Stomach (tissue), 9 donors: ENCODE results near the gene CCDC91. TPM values are rescaled to one million over a fixed set of nuclear protein-coding genes. Genes with fewer than 3 reads are reported as not detected.

Experiments
- DNase-seq, 2 donors: peaks; one replicate each; pipeline versions ENCODE4 v3.0.0 to v3.0.0-alpha.2; 2013 to 2019
- H3K27ac ChIP-seq, 5 donors: fragments of 200-600 bp in 4 of 5; sonication (generic) in 4 of 5; one replicate each; pipeline ENCODE4 v1.5.1; 2013 to 2019; ENCODE audit warnings: mild to moderate bottlenecking in 1 of 5, moderate library complexity in 1 of 5
- H3K27me3 ChIP-seq, 3 donors: fragments of 200-600 bp; sonication (generic); one replicate each; pipeline ENCODE4 v1.5.1; 2017 to 2019; ENCODE audit warnings: mixed run types in 1 of 3
- H3K36me3 ChIP-seq, 4 donors: fragments of 200-600 bp; sonication (generic); 1 replicate in 3 of 4; 2 replicates in 1 of 4; pipeline ENCODE4 v1.5.1; 2016 to 2019
- H3K4me1 ChIP-seq, 4 donors: fragments of 200-600 bp; sonication (generic); one replicate each; pipeline ENCODE4 v1.5.1; 2016 to 2019
- H3K4me3 ChIP-seq, 4 donors: fragments of 200-600 bp; sonication (generic) in 3 of 4; one replicate each; pipeline ENCODE4 v1.5.1; 2016 to 2019; ENCODE audit warnings: mild to moderate bottlenecking in 1 of 4
- H3K9me3 ChIP-seq, 4 donors: fragments of 200-600 bp; sonication (generic); one replicate each; pipeline ENCODE4 v1.5.1; 2016 to 2019
- EP300 ChIP-seq: sonication (generic); formaldehyde crosslinking; IDR thresholded peaks from one replicate; pipeline ENCODE4 v1.6.1; 2017; ENCODE audit warnings: antibody characterized with exemption
- POLR2A ChIP-seq, 4 donors: fragments of 450-650 bp; IDR thresholded peaks; one replicate each; pipeline ENCODE4 v1.6.1; 2016; ENCODE audit warnings: antibody characterized with exemption in 4 of 4, control low read depth in 2 of 4, mild to moderate bottlenecking in 1 of 4, moderate library complexity in 1 of 4
- POLR2AphosphoS5 ChIP-seq, 3 donors: sonication (generic); formaldehyde crosslinking; IDR thresholded peaks; one replicate each; pipeline ENCODE4 v1.6.1; 2016; ENCODE audit warnings: antibody characterized with exemption in 3 of 3
- WGBS, 5 donors: extraction: QIAGEN DNeasy Blood & Tissue Kit in 3 of 5; methylation state at CpG; one replicate each; pipeline versions ENCODE4 v1.1.5 to v1.1.7; 2013 to 2018; 5-methylcytosine and 5-hydroxymethylcytosine counted together
- intact Hi-C: fragments of 100-400 bp; cut with DNase I; formaldehyde crosslinking; loops from one replicate; pipeline ENCODE4 v1.15.1; 2023; ENCODE audit warnings: low total_unique reads
- polyA plus RNA-seq, 3 donors: library from polyadenylated mRNA; stranded (reverse); fragments of 200-250 nt; gene quantifications; one replicate each; pipeline ENCODE4 v1.2.3, GENCODE V29; 2013
- total RNA-seq, 5 donors: library from RNA; depleted of rRNA; stranded (reverse); fragments of >200 nt; gene quantifications; one replicate each; pipeline versions ENCODE4 v1.1.0 to v1.2.3, GENCODE V29; 2014 to 2016
- TF ChIP-seq, protein P1 (sequence below), 7 experiments: fragments of 450-650 bp in 4 of 7; fragments of 200-600 bp in 3 of 7; sonication (generic) in 3 of 7; IDR thresholded peaks; one replicate each; pipeline ENCODE4 v1.5.1; 2016 to 2019; ENCODE audit warnings: antibody characterized with exemption in 7 of 7, control low read depth in 2 of 7, mild to moderate bottlenecking in 1 of 7
- donor health status: healthy with polysubstance abuse.
- donor health status: Bipolar disorder and iron deficiency.
- donor health status: healthy.

Gene CCDC91
- total and polyA plus RNA-seq, 8 donors, result 9.9 to 69.6 (median 34.4) TPM

DNA sequence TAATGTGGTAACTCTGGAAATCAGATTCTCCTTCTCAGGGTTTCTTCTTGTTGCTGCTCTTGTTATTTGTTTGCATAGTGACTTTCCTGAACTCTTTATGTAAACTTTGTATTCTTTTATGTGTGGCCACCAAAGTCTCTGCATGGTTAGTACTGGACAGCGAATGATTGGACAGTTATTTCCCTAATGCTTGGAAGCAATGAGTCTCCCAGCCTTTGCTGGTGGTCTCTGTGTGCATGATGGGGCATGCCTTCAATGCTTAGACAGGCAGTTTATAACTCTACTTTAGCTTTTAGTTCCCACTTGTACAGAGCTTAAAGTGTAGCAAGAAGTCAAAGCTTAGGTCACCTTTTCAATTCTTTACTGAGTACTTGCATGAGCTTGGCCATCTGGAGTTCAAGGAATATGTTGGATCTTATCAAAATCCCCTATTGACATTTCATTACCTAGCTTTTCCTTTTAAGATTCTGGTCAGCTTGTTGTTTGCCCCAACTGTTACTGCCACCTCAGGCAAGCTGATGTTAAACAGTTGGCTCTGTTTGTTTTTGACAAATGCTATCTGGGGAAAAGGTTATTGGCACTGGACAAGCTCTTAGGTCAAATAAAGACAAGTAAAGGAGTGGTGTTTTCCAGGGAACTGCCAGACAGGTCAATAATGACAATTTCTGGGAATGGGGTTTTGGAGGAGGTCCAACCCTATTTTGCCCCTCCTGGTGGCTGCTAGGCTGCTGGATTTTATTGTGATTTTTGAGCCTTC, 12.3 kb downstream of the CCDC91 start:
- H3K27me3 ChIP-seq, result no peaks in the 10 kb centered on the region
- peaks cover 0 to 54% (median 18%) of the 10 kb centered on the region in 4 donors for H3K4me1 ChIP-seq
- intact Hi-C loops, result no loop called here
- WGBS, 5 donors, result 38 to 68% (median 41%) methylated on average over 1 of the region's 1 CpG
- no peaks in the 10 kb centered on the region for H3K9me3 ChIP-seq
- no peaks in the 10 kb centered on the region for H3K36me3 ChIP-seq
- TF ChIP-seq POLR2A (IDR thresholded peaks at IDR 0.05) (no peak), POLR2AphosphoS5 (IDR thresholded peaks at IDR 0.05) (peak; percentile 18 to 83 (median 66))
- DNase-seq, result peak; percentile 35 to 67
- no peak overlapping the region for H3K4me3 ChIP-seq
- H3K27ac ChIP-seq, result peak overlapping the region; percentile 56 to 94 (median 66)

DNA sequence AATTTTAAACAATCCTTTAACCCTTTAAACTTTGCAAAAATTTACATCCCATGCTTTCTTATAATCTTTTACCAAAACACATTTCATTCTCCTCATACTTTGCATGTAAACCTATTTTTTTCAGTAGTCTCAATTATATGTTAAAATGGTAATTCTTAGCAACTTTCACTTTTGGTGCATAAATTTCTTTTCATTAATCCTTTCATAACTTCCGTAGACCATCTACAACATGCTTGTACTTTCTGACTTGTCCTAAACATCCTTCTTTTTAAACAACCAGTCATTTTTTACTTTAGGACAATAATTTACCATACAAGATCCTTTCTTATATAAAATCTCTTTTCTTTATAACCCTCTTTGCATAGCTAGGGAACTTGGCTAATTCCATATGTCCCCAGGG, 19.5 kb downstream of the CCDC91 start:
- H3K36me3 ChIP-seq, result no peaks in the 10 kb centered on the region
- WGBS, 5 donors, result 47 to 96% (median 89%) methylated on average over 1 of the region's 1 CpG
- H3K27ac ChIP-seq, result no peak overlapping the region
- H3K27me3 ChIP-seq, result no peaks in the 10 kb centered on the region
- no peak for DNase-seq
- no peak for TF ChIP-seq EP300
- TF ChIP-seq POLR2A (IDR thresholded peaks at IDR 0.05), result no peak
- TF ChIP-seq, protein P1, sequence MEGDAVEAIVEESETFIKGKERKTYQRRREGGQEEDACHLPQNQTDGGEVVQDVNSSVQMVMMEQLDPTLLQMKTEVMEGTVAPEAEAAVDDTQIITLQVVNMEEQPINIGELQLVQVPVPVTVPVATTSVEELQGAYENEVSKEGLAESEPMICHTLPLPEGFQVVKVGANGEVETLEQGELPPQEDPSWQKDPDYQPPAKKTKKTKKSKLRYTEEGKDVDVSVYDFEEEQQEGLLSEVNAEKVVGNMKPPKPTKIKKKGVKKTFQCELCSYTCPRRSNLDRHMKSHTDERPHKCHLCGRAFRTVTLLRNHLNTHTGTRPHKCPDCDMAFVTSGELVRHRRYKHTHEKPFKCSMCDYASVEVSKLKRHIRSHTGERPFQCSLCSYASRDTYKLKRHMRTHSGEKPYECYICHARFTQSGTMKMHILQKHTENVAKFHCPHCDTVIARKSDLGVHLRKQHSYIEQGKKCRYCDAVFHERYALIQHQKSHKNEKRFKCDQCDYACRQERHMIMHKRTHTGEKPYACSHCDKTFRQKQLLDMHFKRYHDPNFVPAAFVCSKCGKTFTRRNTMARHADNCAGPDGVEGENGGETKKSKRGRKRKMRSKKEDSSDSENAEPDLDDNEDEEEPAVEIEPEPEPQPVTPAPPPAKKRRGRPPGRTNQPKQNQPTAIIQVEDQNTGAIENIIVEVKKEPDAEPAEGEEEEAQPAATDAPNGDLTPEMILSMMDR (IDR thresholded peaks at IDR 0.05), result no peak
- TF ChIP-seq POLR2AphosphoS5 (IDR thresholded peaks at IDR 0.05), result no peak
- H3K4me3 ChIP-seq, result no peak overlapping the region
- peaks cover 0 to 29% (median 6%) of the 10 kb centered on the region in 4 donors for H3K4me1 ChIP-seq
- peaks cover 0 to 3% (median 0%) of the 10 kb centered on the region in 4 donors for H3K9me3 ChIP-seq
- intact Hi-C loops, result no loop called here

DNA sequence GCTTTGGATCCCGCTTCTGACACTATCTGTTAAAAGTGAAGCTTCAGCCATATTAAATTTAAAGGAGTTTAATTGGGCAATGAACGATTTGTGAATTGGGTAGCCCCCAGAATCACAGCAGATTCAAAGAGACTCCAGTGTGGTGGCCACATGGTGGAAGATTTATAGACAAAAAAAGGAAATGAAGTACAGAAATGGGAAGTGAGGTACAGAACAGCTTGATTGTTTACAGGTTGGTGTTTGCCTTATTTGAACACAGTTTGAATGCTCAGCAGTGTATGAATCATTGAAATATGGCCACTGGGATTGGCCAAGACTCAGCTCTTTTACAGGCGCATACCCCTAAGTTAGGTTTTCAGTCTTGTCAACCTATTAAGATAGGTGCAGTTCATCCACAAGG, 21.9 kb downstream of the CCDC91 start:
- H3K4me3 ChIP-seq, result no peak overlapping the region
- no peak for TF ChIP-seq POLR2A (IDR thresholded peaks at IDR 0.05)
- TF ChIP-seq, protein P1 (IDR thresholded peaks at IDR 0.05), result no peak
- TF ChIP-seq POLR2AphosphoS5 (IDR thresholded peaks at IDR 0.05), result no peak
- TF ChIP-seq EP300, result no peak
- no peaks in the 10 kb centered on the region for H3K36me3 ChIP-seq
- no peak for DNase-seq
- no peaks in the 10 kb centered on the region for H3K27me3 ChIP-seq
- H3K9me3 ChIP-seq, result peaks cover 0 to 3% (median 0%) of the 10 kb centered on the region in 4 donors
- intact Hi-C loops, result no loop called here
- peaks cover 0 to 6% (median 0%) of the 10 kb centered on the region in 4 donors for H3K4me1 ChIP-seq
- H3K27ac ChIP-seq, result no peak overlapping the region
- WGBS, 5 donors, result 95 to 99% (median 97%) methylated on average over 3 of the region's 3 CpGs

DNA sequence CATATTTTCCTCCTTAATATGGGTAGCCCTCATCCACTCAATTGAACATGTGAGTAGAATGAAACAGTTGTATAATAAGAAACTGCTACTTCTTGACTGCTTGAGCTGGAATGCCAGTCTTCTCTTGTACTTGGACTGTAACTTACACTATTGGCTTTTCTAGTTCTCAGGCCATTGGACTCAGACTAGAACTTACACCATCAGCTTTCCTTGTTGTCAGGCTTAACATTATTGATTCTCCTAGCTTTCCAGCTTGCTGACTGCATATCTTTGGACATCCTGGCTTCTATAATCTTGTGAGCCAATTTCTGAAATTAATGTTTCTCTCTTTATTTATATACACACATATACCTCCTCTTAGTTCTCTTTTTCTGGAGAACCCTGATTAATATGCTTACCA, 24.8 kb downstream of the CCDC91 start:
- Histone ChIP-seq H3K27ac (no peak overlapping the region), H3K4me3 (no peak overlapping the region), H3K27me3 (no peaks in the 10 kb centered on the region), H3K9me3 (peaks cover 0 to 15% (median 0%) of the 10 kb centered on the region in 4 donors), H3K4me1 (peaks cover 0 to 6% (median 0%) of the 10 kb centered on the region in 4 donors), H3K36me3 (no peaks in the 10 kb centered on the region)
- DNase-seq, result no peak
- intact Hi-C loops, result no loop called here
- TF ChIP-seq POLR2A (IDR thresholded peaks at IDR 0.05) (no peak), EP300 (no peak), POLR2AphosphoS5 (IDR thresholded peaks at IDR 0.05) (no peak)
- TF ChIP-seq, protein P1 (IDR thresholded peaks at IDR 0.05), result no peak

DNA sequence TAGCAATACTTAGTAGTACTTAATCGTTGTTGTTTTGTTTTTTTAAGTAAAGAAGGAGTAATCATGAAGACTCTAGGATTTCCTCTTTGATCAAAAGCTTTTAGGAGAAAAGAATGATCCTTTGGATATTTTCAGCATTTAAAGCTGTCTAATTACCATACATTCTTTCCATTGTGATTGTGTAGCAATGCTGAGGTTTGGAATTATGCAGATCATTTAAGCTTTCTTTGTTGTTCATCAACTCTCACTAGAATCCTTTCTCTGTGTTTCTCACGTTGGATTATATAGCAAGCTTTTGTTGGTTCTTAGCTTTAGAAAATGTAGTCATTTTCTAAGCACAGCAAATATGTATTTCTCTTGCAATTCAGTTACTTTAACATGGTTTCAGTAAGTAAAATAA, 25.8 kb downstream of the CCDC91 start:
- H3K4me1 ChIP-seq, result peaks cover 0 to 6% (median 0%) of the 10 kb centered on the region in 4 donors
- WGBS, 5 donors, result 85 to 93% (median 92%) methylated on average over 2 of the region's 2 CpGs
- DNase-seq, result no peak
- TF ChIP-seq POLR2AphosphoS5 (IDR thresholded peaks at IDR 0.05), result no peak
- TF ChIP-seq, protein P1 (IDR thresholded peaks at IDR 0.05), result no peak
- TF ChIP-seq EP300, result no peak
- TF ChIP-seq POLR2A (IDR thresholded peaks at IDR 0.05), result no peak
- peaks cover 0 to 15% (median 0%) of the 10 kb centered on the region in 4 donors for H3K9me3 ChIP-seq
- H3K27ac ChIP-seq, result no peak overlapping the region
- intact Hi-C loops, result no loop called here
- H3K4me3 ChIP-seq, result no peak overlapping the region
- no peaks in the 10 kb centered on the region for H3K36me3 ChIP-seq
- no peaks in the 10 kb centered on the region for H3K27me3 ChIP-seq
